Neural progenitor cell (in vitro differentiated cells): ENCODE measurements around the gene PPA1. TPM values are rescaled to one million over a fixed set of nuclear protein-coding genes. Genes with fewer than 3 reads are reported as not detected.

Experiments used
- DNase-seq: peaks from one replicate; pipeline ENCODE4 v3.0.0-alpha.2; 2016; ENCODE audit warnings: low spot score
- H2AFZ ChIP-seq: fragments of 200-600 bp; sonication (generic); replicated peaks from 2 replicates; pipeline ENCODE4 v1.6.1; 2016; ENCODE audit warnings: antibody characterized with exemption
- H3F3A ChIP-seq: fragments of 200-600 bp; sonication (generic); 2 replicates; pipeline ENCODE4 v1.6.1; 2016; ENCODE audit warnings: antibody characterized with exemption, low read depth
- H3K27ac ChIP-seq: fragments of 200-600 bp; sonication (generic); 2 replicates; pipeline ENCODE4 v1.5.1; 2016; ENCODE audit warnings: mild to moderate bottlenecking
- H3K27me3 ChIP-seq: fragments of 200-600 bp; sonication (generic); 2 replicates; pipeline ENCODE4 v1.6.1; 2016; ENCODE audit warnings: mild to moderate bottlenecking, moderate library complexity
- H3K36me3 ChIP-seq: fragments of 200-600 bp; sonication (generic); 2 replicates; pipeline ENCODE4 v1.5.1; 2016
- H3K4me1 ChIP-seq: fragments of 200-600 bp; sonication (generic); 2 replicates; pipeline ENCODE4 v1.6.1; 2016; ENCODE audit warnings: mixed run types
- H3K4me2 ChIP-seq: fragments of 200-600 bp; sonication (generic); 2 replicates; pipeline ENCODE4 v1.6.1; 2016
- H3K4me3 ChIP-seq: fragments of 200-600 bp; sonication (generic); 2 replicates; pipeline ENCODE4 v1.5.1; 2016
- H3K79me2 ChIP-seq: fragments of 200-600 bp; sonication (generic); 2 replicates; pipeline ENCODE4 v1.6.1; 2016; ENCODE audit warnings: low read depth
- H3K9ac ChIP-seq: fragments of 200-600 bp; sonication (generic); 2 replicates; pipeline ENCODE4 v1.6.1; 2016
- H3K9me3 ChIP-seq: fragments of 200-600 bp; sonication (generic); 2 replicates; pipeline ENCODE4 v1.5.1; 2016; ENCODE audit warnings: low read depth
- H4K20me1 ChIP-seq: fragments of 200-600 bp; sonication (generic); 2 replicates; pipeline ENCODE4 v1.6.1; 2016; ENCODE audit warnings: low read depth
- H3K27ac Mint-ChIP-seq: 3 replicates; pipeline ENCODE4 v1.8.0; 2021; ENCODE audit warnings: mixed read lengths
- H3K27me3 Mint-ChIP-seq: 2 replicates; pipeline ENCODE4 v1.8.0; 2022; ENCODE audit warnings: low read depth, mild to moderate bottlenecking, inconsistent platforms, moderate library complexity, mixed read lengths; ENCODE audit not compliant: insufficient read depth
- H3K36me3 Mint-ChIP-seq: 3 replicates; pipeline ENCODE4 v1.8.0; 2021; ENCODE audit warnings: mixed read lengths
- H3K4me1 Mint-ChIP-seq: 3 replicates; pipeline ENCODE4 v1.8.0; 2021; ENCODE audit warnings: mixed read lengths
- H3K4me3 Mint-ChIP-seq: 3 replicates; pipeline ENCODE4 v1.8.0; 2021; ENCODE audit warnings: mild to moderate bottlenecking, moderate library complexity, mixed read lengths
- H3K9me3 Mint-ChIP-seq: 3 replicates; pipeline ENCODE4 v1.8.0; 2020; ENCODE audit warnings: mixed read lengths
- EZH2 ChIP-seq: fragments of 200-600 bp; sonication (generic); IDR thresholded peaks from 2 replicates; pipeline ENCODE4 v1.6.1; 2017; ENCODE audit warnings: antibody characterized with exemption, mild to moderate bottlenecking, moderate library complexity
- EZH2phosphoT487 ChIP-seq: fragments of 200-600 bp; sonication (generic); IDR thresholded peaks from 2 replicates; pipeline ENCODE4 v1.6.1; 2017; ENCODE audit warnings: antibody characterized with exemption
- total RNA-seq: library from RNA; depleted of rRNA; stranded (reverse); fragments of >200 nt; gene quantifications from 2 replicates; pipeline ENCODE4 v1.2.3, GENCODE V29; 2015; ENCODE audit warnings: low replicate concordance
- TF ChIP-seq, protein P1 (sequence below): fragments of 200-600 bp; sonication (generic); IDR thresholded peaks from 2 replicates; pipeline ENCODE4 v1.5.1; 2017; ENCODE audit warnings: antibody characterized with exemption, mild to moderate bottlenecking

Gene PPA1
- total RNA-seq, 1 donor from 2014 or later = 203 TPM

DNA sequence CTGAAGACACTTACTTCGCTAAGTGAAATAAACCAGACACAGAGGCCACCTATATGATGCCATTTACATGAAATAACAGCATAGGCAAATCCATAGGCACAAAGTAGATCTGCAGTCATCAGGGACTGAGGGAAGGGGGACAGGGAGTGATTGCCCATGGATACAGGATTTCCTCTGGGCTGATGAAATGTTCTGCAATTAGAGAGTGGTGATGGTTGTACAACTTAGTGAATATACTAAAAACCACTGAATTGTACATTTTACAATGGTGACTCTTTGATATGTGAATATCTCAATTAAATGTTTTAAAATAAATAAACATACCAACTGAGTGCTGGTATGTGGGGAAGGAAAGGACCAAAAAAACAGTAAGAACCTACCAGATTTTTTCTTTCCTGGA, 20.4 kb downstream of the PPA1 start:
- H4K20me1 ChIP-seq = no peaks in the 10 kb centered on the region
- no peak overlapping the region for H3K9ac ChIP-seq
- no peak overlapping the region for H3K27ac ChIP-seq
- no peaks in the 10 kb centered on the region for H3K4me1 ChIP-seq
- H3K36me3 ChIP-seq = peaks cover 16% of the 10 kb centered on the region
- H3K4me3 Mint-ChIP-seq = no peak overlapping the region
- H3K4me3 ChIP-seq = no peak overlapping the region
- no peaks in the 10 kb centered on the region for H3K27me3 ChIP-seq
- no peak overlapping the region for H3K4me2 ChIP-seq
- H3K79me2 ChIP-seq = no peaks in the 10 kb centered on the region
- DNase-seq = no peak
- no peaks in the 10 kb centered on the region for H3K9me3 ChIP-seq
- peaks cover 2% of the 10 kb centered on the region for H3K27me3 Mint-ChIP-seq
- no peak for TF ChIP-seq EZH2phosphoT487
- TF ChIP-seq, protein P1, sequence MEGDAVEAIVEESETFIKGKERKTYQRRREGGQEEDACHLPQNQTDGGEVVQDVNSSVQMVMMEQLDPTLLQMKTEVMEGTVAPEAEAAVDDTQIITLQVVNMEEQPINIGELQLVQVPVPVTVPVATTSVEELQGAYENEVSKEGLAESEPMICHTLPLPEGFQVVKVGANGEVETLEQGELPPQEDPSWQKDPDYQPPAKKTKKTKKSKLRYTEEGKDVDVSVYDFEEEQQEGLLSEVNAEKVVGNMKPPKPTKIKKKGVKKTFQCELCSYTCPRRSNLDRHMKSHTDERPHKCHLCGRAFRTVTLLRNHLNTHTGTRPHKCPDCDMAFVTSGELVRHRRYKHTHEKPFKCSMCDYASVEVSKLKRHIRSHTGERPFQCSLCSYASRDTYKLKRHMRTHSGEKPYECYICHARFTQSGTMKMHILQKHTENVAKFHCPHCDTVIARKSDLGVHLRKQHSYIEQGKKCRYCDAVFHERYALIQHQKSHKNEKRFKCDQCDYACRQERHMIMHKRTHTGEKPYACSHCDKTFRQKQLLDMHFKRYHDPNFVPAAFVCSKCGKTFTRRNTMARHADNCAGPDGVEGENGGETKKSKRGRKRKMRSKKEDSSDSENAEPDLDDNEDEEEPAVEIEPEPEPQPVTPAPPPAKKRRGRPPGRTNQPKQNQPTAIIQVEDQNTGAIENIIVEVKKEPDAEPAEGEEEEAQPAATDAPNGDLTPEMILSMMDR = no peak
- TF ChIP-seq EZH2 = no peak
- H3K27ac Mint-ChIP-seq = no peak overlapping the region
- no peaks in the 10 kb centered on the region for H3K9me3 Mint-ChIP-seq
- no peaks in the 10 kb centered on the region for H3K4me1 Mint-ChIP-seq
- H3F3A ChIP-seq = peaks cover 2% of the 10 kb centered on the region
- H2AFZ ChIP-seq = no peak overlapping the region
- H3K36me3 Mint-ChIP-seq = peaks cover 5% of the 10 kb centered on the region

DNA sequence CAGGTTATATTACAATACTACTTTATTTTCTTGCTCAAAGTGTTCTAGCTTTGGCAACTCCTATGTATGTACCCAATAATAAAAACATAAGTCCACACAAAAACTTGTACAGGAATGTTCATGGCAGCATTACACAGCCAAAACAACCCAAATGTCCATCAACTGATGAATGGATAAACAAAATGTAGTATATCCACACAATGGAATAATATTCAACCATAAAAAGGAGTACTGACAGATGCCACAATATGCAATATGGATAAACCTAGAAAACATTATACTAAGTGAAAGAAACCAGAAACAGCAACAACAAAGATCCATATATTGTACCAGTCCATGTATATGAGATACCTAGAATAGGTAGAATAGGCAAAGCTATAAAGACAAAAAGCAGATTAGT, 21.0 kb downstream of the PPA1 start:
- no peak overlapping the region for H3K4me3 Mint-ChIP-seq
- Histone ChIP-seq H3K79me2 (no peaks in the 10 kb centered on the region), H3K36me3 (peaks cover 10% of the 10 kb centered on the region), H3K27ac (no peak overlapping the region), H3F3A (peaks cover 2% of the 10 kb centered on the region), H3K4me1 (no peaks in the 10 kb centered on the region), H2AFZ (no peak overlapping the region), H3K4me3 (no peak overlapping the region), H3K9ac (no peak overlapping the region), H3K4me2 (no peak overlapping the region), H3K9me3 (no peaks in the 10 kb centered on the region), H3K27me3 (no peaks in the 10 kb centered on the region), H4K20me1 (no peaks in the 10 kb centered on the region)
- DNase-seq = no peak
- peaks cover 7% of the 10 kb centered on the region for H3K36me3 Mint-ChIP-seq
- H3K27me3 Mint-ChIP-seq = peaks cover 2% of the 10 kb centered on the region
- no peak overlapping the region for H3K27ac Mint-ChIP-seq
- no peaks in the 10 kb centered on the region for H3K9me3 Mint-ChIP-seq
- TF ChIP-seq, protein P1 = no peak
- TF ChIP-seq EZH2phosphoT487 (no peak), EZH2 (no peak)
- no peaks in the 10 kb centered on the region for H3K4me1 Mint-ChIP-seq

DNA sequence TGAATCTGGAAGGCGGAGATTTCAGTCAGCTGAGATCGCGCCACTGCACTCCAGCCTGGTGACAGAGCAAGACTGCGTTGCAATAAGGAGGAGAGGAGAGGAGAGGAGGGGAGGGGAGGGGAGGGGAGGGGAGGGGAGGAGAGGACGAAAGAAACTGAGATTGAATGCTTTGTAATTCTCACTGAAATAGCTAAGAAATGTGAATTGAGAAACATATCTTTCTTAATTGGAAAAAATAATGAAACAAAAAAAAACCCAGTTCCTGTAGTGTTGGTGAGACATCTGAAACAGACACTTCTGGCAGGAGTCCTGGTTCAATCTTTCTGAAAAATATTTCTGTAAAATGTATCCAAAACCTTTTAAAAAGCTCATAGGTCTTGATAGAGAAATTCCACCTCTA, 26.5 kb downstream of the PPA1 start:
- no peak overlapping the region for H3K27ac Mint-ChIP-seq
- H3K36me3 Mint-ChIP-seq = peaks cover 9% of the 10 kb centered on the region
- H3K36me3 ChIP-seq = peaks cover 16% of the 10 kb centered on the region

More for the DNA sequence above, 26.5 kb downstream of the PPA1 start:
- Histone ChIP-seq H3K9me3 (no peaks in the 10 kb centered on the region), H3K27ac (no peak overlapping the region), H2AFZ (no peak overlapping the region), H3K79me2 (no peaks in the 10 kb centered on the region), H3K4me1 (no peaks in the 10 kb centered on the region), H4K20me1 (no peaks in the 10 kb centered on the region), H3K4me3 (no peak overlapping the region), H3K9ac (no peak overlapping the region), H3F3A (peaks cover 4% of the 10 kb centered on the region), H3K4me2 (no peak overlapping the region), H3K27me3 (no peaks in the 10 kb centered on the region)
- H3K4me1 Mint-ChIP-seq = no peaks in the 10 kb centered on the region
- TF ChIP-seq EZH2phosphoT487 = no peak
- TF ChIP-seq, protein P1 = no peak
- no peak for TF ChIP-seq EZH2
- no peaks in the 10 kb centered on the region for H3K9me3 Mint-ChIP-seq
- peaks cover 2% of the 10 kb centered on the region for H3K27me3 Mint-ChIP-seq
- DNase-seq = no peak
- no peak overlapping the region for H3K4me3 Mint-ChIP-seq
